HG02678 (cell line): Measurements from ENCODE around the gene FMNL2.
"Not testable (repeated sequence)": the region's sequence is repeated elsewhere in the genome, so short reads cannot be mapped to it uniquely, and the experiment has no call there.

ENCODE experiments used
- ATAC-seq: cut with Tn5 transposase; IDR thresholded peaks from one replicate; pipeline ENCODE4 v1.9.1; 2021; ENCODE audit warnings: mild to moderate bottlenecking, moderate library complexity; ENCODE audit not compliant: unreplicated experiment

FMNL2 gene

GRCh38 chr2:152466980-152467676 lies 132.2 kb downstream of the FMNL2 start:
- ATAC-seq, result peak; percentile 92

GRCh38 chr2:152467677-152468410 lies 132.9 kb downstream of the FMNL2 start:
- ATAC-seq, result no peak

GRCh38 chr2:152468899-152469692 lies 134.1 kb downstream of the FMNL2 start:
- ATAC-seq, result peak; percentile 22

- ATAC-seq, result no peak
Observed at GRCh38 chr2:152470861-152471854, 136.2 kb downstream of the FMNL2 start.

GRCh38 chr2:152472481-152472887 lies 137.5 kb downstream of the FMNL2 start:
- no peak for ATAC-seq

GRCh38 chr2:152473151-152473857 lies 138.3 kb downstream of the FMNL2 start:
- no peak for ATAC-seq

GRCh38 chr2:152474523-152474922 lies 139.5 kb downstream of the FMNL2 start:
- not testable (repeated sequence) for ATAC-seq

- ATAC-seq, result no peak
Observed at GRCh38 chr2:152475982-152476381, 141.0 kb downstream of the FMNL2 start.

- ATAC-seq, result no peak
Observed at GRCh38 chr2:152477347-152478092, 142.5 kb downstream of the FMNL2 start.

GRCh38 chr2:152479282-152479681 lies 144.3 kb downstream of the FMNL2 start:
- ATAC-seq, result no peak

- no peak for ATAC-seq
Observed at GRCh38 chr2:152480821-152481399, 145.9 kb downstream of the FMNL2 start.

- ATAC-seq, result no peak
Observed at GRCh38 chr2:152481881-152482583, 147.1 kb downstream of the FMNL2 start.

- ATAC-seq, result no peak
Observed at GRCh38 chr2:152483276-152484063, 148.5 kb downstream of the FMNL2 start.

GRCh38 chr2:152485954-152486736 lies 151.2 kb downstream of the FMNL2 start:
- no peak for ATAC-seq

GRCh38 chr2:152486737-152487400 lies 151.9 kb downstream of the FMNL2 start:
- no peak for ATAC-seq

- no peak for ATAC-seq
Observed at GRCh38 chr2:152488075-152488474, 153.1 kb downstream of the FMNL2 start.
